Ovary (tissue), 9 donors: ENCODE results near the gene KRTAP5-9. TPM values are rescaled to one million over a fixed set of nuclear protein-coding genes. Genes with fewer than 3 reads are reported as not detected.

Experiments used
- DNase-seq, 5 donors: peaks; one replicate each; pipeline ENCODE4 v3.0.0-alpha.2; 2019 to 2020
- H3K27ac ChIP-seq, 2 donors: fragments of 200-600 bp; one replicate each; pipeline versions ENCODE4 v1.5.1 to v1.8.0; 2019 to 2022
- H3K27me3 ChIP-seq: fragments of 200-600 bp; one replicate; pipeline ENCODE4 v1.8.0; 2022
- H3K36me3 ChIP-seq: fragments of 200-600 bp; sonication (generic); one replicate; pipeline ENCODE4 v1.5.1; 2019
- H3K4me1 ChIP-seq: one replicate; pipeline ENCODE4 v1.8.1; 2013; ENCODE audit warnings: mild to moderate bottlenecking, moderate library complexity; ENCODE audit not compliant: insufficient read depth
- H3K4me3 ChIP-seq: fragments of 200-600 bp; sonication (generic); one replicate; pipeline ENCODE4 v1.5.1; 2017
- H3K9me3 ChIP-seq, 2 donors: fragments of 200-600 bp in 1 of 2; sonication (generic) in 1 of 2; one replicate each; pipeline versions ENCODE4 v1.5.1 to v1.8.1; 2013 to 2019; ENCODE audit warnings: mild to moderate bottlenecking in 1 of 2, moderate library complexity in 1 of 2
- EP300 ChIP-seq: sonication (generic); formaldehyde crosslinking; IDR thresholded peaks from one replicate; pipeline ENCODE4 v1.6.1; 2017; ENCODE audit warnings: antibody characterized with exemption
- POLR2A ChIP-seq: fragments of 450-650 bp; IDR thresholded peaks from one replicate; pipeline ENCODE4 v1.6.1; 2017; ENCODE audit warnings: antibody characterized with exemption, mild to moderate bottlenecking, moderate library complexity
- WGBS, 3 donors: extraction: QIAGEN DNeasy Blood & Tissue Kit in 1 of 3; methylation state at CpG; one replicate each; pipeline versions ENCODE4 v1.1.5 to v1.1.7; 2013 to 2017; 5-methylcytosine and 5-hydroxymethylcytosine counted together
- intact Hi-C, 4 donors: fragments of 100-400 bp; cut with DNase I; formaldehyde crosslinking; loops; one replicate each; pipeline versions ENCODE4 v1.11.0 to v1.15.1; 2022 to 2023
- polyA plus RNA-seq, 2 donors: library from polyadenylated mRNA; stranded (reverse); fragments of 200-250 nt in 1 of 2; fragments of 350-450 nt in 1 of 2; fragmentation: Illumina TruSeq in 1 of 2; extraction: RNeasy Lipid Tissue Mini Kit (QIAGEN cat#74804) in 1 of 2; gene quantifications; one replicate each; pipeline ENCODE4 v1.2.3, GENCODE V29; 2013 to 2014
- total RNA-seq, 7 donors: library from RNA; depleted of rRNA in 2 of 7; stranded (reverse); fragments of >200 nt in 2 of 7; fragmentation: NEBNext Ultra II Directional in 3 of 7; extraction: Animal tissue kit (Norgen Biotek cat#: 25700) in 3 of 7; gene quantifications; one replicate each; pipeline versions ENCODE4 v1.1.0 to v1.2.4, GENCODE V29; 2016 to 2023
- TF ChIP-seq, protein P1 (sequence below), 3 donors: fragments of 450-650 bp in 2 of 3; fragments of 200-600 bp in 1 of 3; IDR thresholded peaks; one replicate each; pipeline versions ENCODE4 v1.5.1 to v1.8.0; 2016 to 2022; ENCODE audit warnings: antibody characterized with exemption in 3 of 3, mild to moderate bottlenecking in 1 of 3
- donor health status: DM: no; HTN: no; CAD: no; lungs with moderate emphysema.
- donor health status: DM: no; HTN: no; CAD: no.
- donor health status: Bipolar disorder and iron deficiency.
- donor health status: DM: yes; HTN: yes; CAD: no.
- donor health status: DM: no; HTN: no; CAD: no.
- donor health status: DM: yes; HTN: yes; CAD: no.

KRTAP5-9 gene
- total and polyA plus RNA-seq, 9 donors = 0.17 to 0.77 (median 0.46) TPM; not detected in 6

DNA sequence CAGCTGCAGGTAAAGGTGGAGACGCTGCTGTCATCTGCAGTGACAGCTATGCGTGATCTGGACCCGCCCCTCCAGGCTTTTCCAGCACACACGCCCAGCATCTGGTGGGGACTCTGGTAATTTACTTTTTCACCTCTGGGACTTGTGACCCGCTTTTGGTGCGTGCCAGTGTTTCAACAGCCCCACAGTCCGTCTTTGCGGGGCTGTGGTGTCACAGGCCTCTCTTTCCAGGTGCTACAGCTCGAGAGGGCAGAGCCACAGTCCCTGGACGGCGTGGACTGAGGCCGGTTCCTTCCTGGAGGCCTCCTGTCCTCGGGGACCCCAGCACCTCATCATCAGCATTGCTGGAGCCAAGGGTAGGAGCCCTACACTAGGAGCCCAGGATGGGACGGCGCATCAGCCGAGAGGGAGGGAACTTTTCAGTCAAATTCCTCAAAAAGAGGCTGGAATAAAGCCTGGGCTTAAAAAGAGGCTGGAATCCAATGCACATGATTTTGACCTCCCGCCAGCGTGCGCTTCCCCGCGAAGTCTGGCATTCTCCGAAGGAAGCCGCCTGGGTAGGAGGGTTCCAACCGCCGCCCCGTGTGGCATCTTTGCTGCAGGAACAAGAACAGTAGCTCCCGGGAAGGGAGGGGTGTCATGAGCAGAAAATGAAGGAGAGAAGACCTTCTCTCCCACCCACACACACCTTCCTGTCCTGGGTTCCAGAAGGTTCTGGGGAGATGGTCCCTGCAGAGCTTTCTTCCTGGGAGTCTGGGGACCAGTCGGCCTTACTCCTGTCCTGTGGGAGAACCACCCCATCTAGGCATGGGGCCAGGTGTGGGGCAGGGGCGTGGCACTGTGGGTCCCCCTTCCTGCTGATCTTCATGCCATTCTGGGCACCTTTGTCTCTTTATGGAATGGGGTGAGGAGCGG lies 46.9 kb upstream of the KRTAP5-9 start:
- TF ChIP-seq EP300 (no peak), POLR2A (no peak)
- TF ChIP-seq, protein P1, sequence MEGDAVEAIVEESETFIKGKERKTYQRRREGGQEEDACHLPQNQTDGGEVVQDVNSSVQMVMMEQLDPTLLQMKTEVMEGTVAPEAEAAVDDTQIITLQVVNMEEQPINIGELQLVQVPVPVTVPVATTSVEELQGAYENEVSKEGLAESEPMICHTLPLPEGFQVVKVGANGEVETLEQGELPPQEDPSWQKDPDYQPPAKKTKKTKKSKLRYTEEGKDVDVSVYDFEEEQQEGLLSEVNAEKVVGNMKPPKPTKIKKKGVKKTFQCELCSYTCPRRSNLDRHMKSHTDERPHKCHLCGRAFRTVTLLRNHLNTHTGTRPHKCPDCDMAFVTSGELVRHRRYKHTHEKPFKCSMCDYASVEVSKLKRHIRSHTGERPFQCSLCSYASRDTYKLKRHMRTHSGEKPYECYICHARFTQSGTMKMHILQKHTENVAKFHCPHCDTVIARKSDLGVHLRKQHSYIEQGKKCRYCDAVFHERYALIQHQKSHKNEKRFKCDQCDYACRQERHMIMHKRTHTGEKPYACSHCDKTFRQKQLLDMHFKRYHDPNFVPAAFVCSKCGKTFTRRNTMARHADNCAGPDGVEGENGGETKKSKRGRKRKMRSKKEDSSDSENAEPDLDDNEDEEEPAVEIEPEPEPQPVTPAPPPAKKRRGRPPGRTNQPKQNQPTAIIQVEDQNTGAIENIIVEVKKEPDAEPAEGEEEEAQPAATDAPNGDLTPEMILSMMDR (IDR thresholded peaks at IDR 0.05) = no peak
- no peak for DNase-seq
- no peaks in the 10 kb centered on the region for H3K4me1 ChIP-seq
- intact Hi-C loops = no loop called here
- H3K27ac ChIP-seq = no peak overlapping the region
- no peaks in the 10 kb centered on the region for H3K36me3 ChIP-seq
- WGBS, 3 donors = 90 to 95% (median 93%) methylated on average over 30 of the region's 30 CpGs
- no peak overlapping the region for H3K4me3 ChIP-seq
- H3K9me3 ChIP-seq = no peaks in the 10 kb centered on the region
- no peaks in the 10 kb centered on the region for H3K27me3 ChIP-seq

DNA sequence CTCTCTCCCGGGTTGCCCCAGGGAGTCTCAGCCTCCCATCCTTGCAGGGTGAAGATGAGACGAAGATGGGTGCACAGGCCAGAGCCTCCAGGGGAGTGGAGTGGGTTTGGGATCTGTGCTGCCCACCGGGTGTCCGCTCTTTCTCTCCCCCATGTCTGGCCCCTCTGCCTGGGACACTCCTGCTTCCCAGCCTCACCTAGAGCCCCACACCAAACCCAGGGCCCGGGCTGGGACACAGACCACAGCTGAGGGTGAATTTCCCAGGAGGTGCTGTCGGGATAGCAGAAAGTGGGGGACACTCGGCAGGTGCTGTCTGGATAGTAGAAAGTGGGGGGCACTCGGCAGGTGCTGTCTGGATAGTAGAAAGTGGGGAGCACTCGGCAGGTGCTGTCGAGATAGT lies 46.2 kb upstream of the KRTAP5-9 start:
- TF ChIP-seq EP300 = no peak
- intact Hi-C loops = no loop called here
- no peaks in the 10 kb centered on the region for H3K36me3 ChIP-seq
- 84 to 96% (median 94%) methylated on average over 10 of the region's 10 CpGs for WGBS, 3 donors
- no peak overlapping the region for H3K27ac ChIP-seq
- H3K9me3 ChIP-seq = peaks cover 0 to 3% of the 10 kb centered on the region in 2 donors
- no peak overlapping the region for H3K4me3 ChIP-seq
- H3K4me1 ChIP-seq = no peaks in the 10 kb centered on the region
- no peaks in the 10 kb centered on the region for H3K27me3 ChIP-seq
- DNase-seq = no peak

- intact Hi-C loops = no loop called here
- Histone ChIP-seq H3K9me3 (peaks cover 0 to 3% of the 10 kb centered on the region in 2 donors), H3K27ac (no peak overlapping the region), H3K4me3 (no peak overlapping the region), H3K4me1 (no peaks in the 10 kb centered on the region), H3K27me3 (no peaks in the 10 kb centered on the region), H3K36me3 (no peaks in the 10 kb centered on the region)
- no peak for TF ChIP-seq POLR2A
- 94 to 97% (median 96%) methylated on average over 15 of the region's 15 CpGs for WGBS, 3 donors
- no peak for DNase-seq
Observed at GRCh38 chr11:71502871-71503435, 45.3 kb upstream of the KRTAP5-9 start.

- no peak for DNase-seq
- WGBS, 3 donors = 68 to 71% (median 70%) methylated on average over 10 of the region's 10 CpGs
- Histone ChIP-seq H3K9me3 (peaks cover 0 to 3% of the 10 kb centered on the region in 2 donors), H3K36me3 (no peaks in the 10 kb centered on the region), H3K27ac (no peak overlapping the region), H3K4me1 (no peaks in the 10 kb centered on the region), H3K27me3 (no peaks in the 10 kb centered on the region), H3K4me3 (no peak overlapping the region)
- TF ChIP-seq POLR2A (no peak), EP300 (no peak)
- TF ChIP-seq, protein P1 (IDR thresholded peaks at IDR 0.05) = no peak
- intact Hi-C loops = no loop called here
Observed at GRCh38 chr11:71504531-71504930, 43.7 kb upstream of the KRTAP5-9 start.

DNA sequence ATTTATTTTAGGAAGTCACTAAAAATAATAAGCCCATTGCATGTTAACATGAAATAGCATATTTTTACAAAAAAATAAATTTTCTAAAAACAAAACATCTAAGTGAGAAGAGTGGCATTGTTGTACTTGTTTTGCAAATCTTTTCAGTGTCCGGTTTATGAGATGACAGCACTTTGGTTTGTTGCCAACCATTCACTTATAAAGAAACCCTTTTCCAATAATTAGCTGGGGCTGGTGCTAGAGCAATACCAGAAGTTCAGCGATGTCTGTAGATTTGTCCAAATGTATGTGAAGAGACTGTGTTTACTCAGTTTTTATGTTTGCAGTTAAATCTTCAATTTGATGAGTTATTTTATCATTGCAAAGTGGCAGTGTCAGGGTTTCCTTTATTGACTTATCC lies 43.2 kb upstream of the KRTAP5-9 start:
- no peaks in the 10 kb centered on the region for H3K4me1 ChIP-seq
- DNase-seq = no peak
- H3K9me3 ChIP-seq = peaks cover 0 to 7% of the 10 kb centered on the region in 2 donors
- intact Hi-C loops = no loop called here
- TF ChIP-seq, protein P1 (IDR thresholded peaks at IDR 0.05) = no peak
- no peak for TF ChIP-seq EP300
- no peak for TF ChIP-seq POLR2A
- no peak overlapping the region for H3K27ac ChIP-seq
- WGBS, 3 donors = 62 to 70% (median 69%) methylated on average over 2 of the region's 2 CpGs
- H3K4me3 ChIP-seq = no peak overlapping the region
- no peaks in the 10 kb centered on the region for H3K36me3 ChIP-seq
- H3K27me3 ChIP-seq = no peaks in the 10 kb centered on the region
